HG03280 (cell line): ENCODE measurements around the gene MINAR1.
"Not testable (repeated sequence)": the region's sequence is repeated elsewhere in the genome, so short reads cannot be mapped to it uniquely, and the experiment has no call there.

Experiments used
- ATAC-seq: cut with Tn5 transposase; IDR thresholded peaks from one replicate; pipeline ENCODE4 v1.9.1; 2021; ENCODE audit warnings: mild to moderate bottlenecking, moderate library complexity; ENCODE audit not compliant: unreplicated experiment

MINAR1 gene

GRCh38 chr15:79431636-79432344 lies at the start of gene MINAR1:
TSS of gene MINAR1 (plus strand) at chr15:79432336. CDS start at chr15:79456148, 23,812 bp downstream.
- ATAC-seq: no peak

GRCh38 chr15:79394231-79394630 lies 37.9 kb upstream of the MINAR1 start:
- no peak for ATAC-seq

GRCh38 chr15:79396850-79397249 lies 35.3 kb upstream of the MINAR1 start:
- ATAC-seq: no peak

GRCh38 chr15:79397269-79397910 lies 34.7 kb upstream of the MINAR1 start:
- no peak for ATAC-seq

- no peak for ATAC-seq
Measured at GRCh38 chr15:79399606-79400005, 32.5 kb upstream of the MINAR1 start.

GRCh38 chr15:79400650-79401049 lies 31.5 kb upstream of the MINAR1 start:
- no peak for ATAC-seq

GRCh38 chr15:79401301-79401700 lies 30.8 kb upstream of the MINAR1 start:
- ATAC-seq: no peak

GRCh38 chr15:79402136-79402535 lies 30.0 kb upstream of the MINAR1 start:
- ATAC-seq: no peak

GRCh38 chr15:79403501-79403900 lies 28.6 kb upstream of the MINAR1 start:
- ATAC-seq: no peak

- no peak for ATAC-seq
Measured at GRCh38 chr15:79406210-79406609, 25.9 kb upstream of the MINAR1 start.

GRCh38 chr15:79408041-79408440 lies 24.1 kb upstream of the MINAR1 start:
- no peak for ATAC-seq

GRCh38 chr15:79410237-79410636 lies 21.9 kb upstream of the MINAR1 start:
- no peak for ATAC-seq

- ATAC-seq: no peak
Measured at GRCh38 chr15:79412010-79412409, 20.1 kb upstream of the MINAR1 start.

GRCh38 chr15:79412429-79412828 lies 19.7 kb upstream of the MINAR1 start:
- ATAC-seq: no peak

- no peak for ATAC-seq
Measured at GRCh38 chr15:79416876-79417275, 15.3 kb upstream of the MINAR1 start.

GRCh38 chr15:79418693-79419279 lies 13.3 kb upstream of the MINAR1 start:
- ATAC-seq: no peak

- no peak for ATAC-seq
Measured at GRCh38 chr15:79425591-79426295, 6.4 kb upstream of the MINAR1 start.

- ATAC-seq: not testable (repeated sequence)
Measured at GRCh38 chr15:79426899-79427298, 5.2 kb upstream of the MINAR1 start.

GRCh38 chr15:79427781-79428598 lies 4.1 kb upstream of the MINAR1 start:
- ATAC-seq: no peak

GRCh38 chr15:79430901-79431635 lies 1.1 kb upstream of the MINAR1 start:
- no peak for ATAC-seq
